ENCODE data around the gene GIMAP7.
"Not testable (repeated sequence)": the region's sequence is repeated elsewhere in the genome, so short reads cannot be mapped to it uniquely, and the experiment has no call there.

Gene GIMAP7

GRCh38 chr7:150514748-150515222, at the start of gene GIMAP7:
GIMAP7 (plus strand) TSS chr7:150514872; CDS start chr7:150519975, 5,103 bp downstream.
- DNase-seq (ENCODE audit: low spot score): no peak

- no peak for DNase-seq (ENCODE audit: low spot score)
Observed at GRCh38 chr7:150464962-150465361, 49.7 kb upstream of the GIMAP7 start.

GRCh38 chr7:150465414-150465813, 49.3 kb upstream of the GIMAP7 start:
- DNase-seq (ENCODE audit: low spot score): no peak

GRCh38 chr7:150466477-150466876, 48.2 kb upstream of the GIMAP7 start:
- DNase-seq (ENCODE audit: low spot score): no peak

- DNase-seq (ENCODE audit: low spot score): no peak
Observed at GRCh38 chr7:150468241-150468640, 46.4 kb upstream of the GIMAP7 start.

GRCh38 chr7:150471886-150472285, 42.8 kb upstream of the GIMAP7 start:
- DNase-seq (ENCODE audit: low spot score): no peak

GRCh38 chr7:150473902-150474301, 40.8 kb upstream of the GIMAP7 start:
- no peak for DNase-seq (ENCODE audit: low spot score)

GRCh38 chr7:150476285-150476684, 38.4 kb upstream of the GIMAP7 start:
- no peak for DNase-seq (ENCODE audit: low spot score)

- no peak for DNase-seq (ENCODE audit: low spot score)
Observed at GRCh38 chr7:150476819-150477631, 37.6 kb upstream of the GIMAP7 start.

- DNase-seq (ENCODE audit: low spot score): no peak
Observed at GRCh38 chr7:150479023-150479716, 35.5 kb upstream of the GIMAP7 start.

GRCh38 chr7:150481186-150481920, 33.3 kb upstream of the GIMAP7 start:
- no peak for DNase-seq (ENCODE audit: low spot score)

- no peak for DNase-seq (ENCODE audit: low spot score)
Observed at GRCh38 chr7:150481922-150482321, 32.8 kb upstream of the GIMAP7 start.

GRCh38 chr7:150483514-150483913, 31.2 kb upstream of the GIMAP7 start:
- not testable (repeated sequence) for DNase-seq (ENCODE audit: low spot score)

GRCh38 chr7:150484071-150484470, 30.6 kb upstream of the GIMAP7 start:
- not testable (repeated sequence) for DNase-seq (ENCODE audit: low spot score)

GRCh38 chr7:150487625-150488024, 27.0 kb upstream of the GIMAP7 start:
- no peak for DNase-seq (ENCODE audit: low spot score)

GRCh38 chr7:150489782-150490181, 24.9 kb upstream of the GIMAP7 start:
- DNase-seq (ENCODE audit: low spot score): no peak

- DNase-seq (ENCODE audit: low spot score): not testable (repeated sequence)
Observed at GRCh38 chr7:150493442-150493841, 21.2 kb upstream of the GIMAP7 start.

GRCh38 chr7:150502519-150502918, 12.2 kb upstream of the GIMAP7 start:
- DNase-seq (ENCODE audit: low spot score): no peak

- DNase-seq (ENCODE audit: low spot score): no peak
Observed at GRCh38 chr7:150503155-150503554, 11.5 kb upstream of the GIMAP7 start.

- DNase-seq (ENCODE audit: low spot score): no peak
Observed at GRCh38 chr7:150503581-150503980, 11.1 kb upstream of the GIMAP7 start.

- no peak for DNase-seq (ENCODE audit: low spot score)
Observed at GRCh38 chr7:150507947-150508602, 6.6 kb upstream of the GIMAP7 start.

GRCh38 chr7:150511048-150511447, 3.6 kb upstream of the GIMAP7 start:
- no peak for DNase-seq (ENCODE audit: low spot score)
